ENCODE results near the gene ESAM.

ESAM gene

GRCh38 chr11:124743050-124743449 is 19.0 kb downstream of the ESAM start:
- DNase-seq, result peak in 14 of 42 donors; percentile 31 to 84 (median 58)
- intact Hi-C loops (cut with DNase I), result no loop called here

- DNase-seq, result no peak
- intact Hi-C loops (cut with DNase I), result no loop called here
Observed at GRCh38 chr11:124742555-124742954, 19.5 kb downstream of the ESAM start.

- intact Hi-C loops (cut with DNase I), result no loop called here
- peak in 15 of 42 donors; percentile 29 to 74 (median 53) for DNase-seq
Observed at GRCh38 chr11:124740277-124740882, 21.7 kb downstream of the ESAM start.

GRCh38 chr11:124739479-124740276 is 22.4 kb downstream of the ESAM start, which contains the start of gene NRGN:
Gene NRGN (plus strand): TSS chr11:124739942. CDS start chr11:124740085, 143 bp downstream.
- intact Hi-C loops (cut with DNase I), result no loop called here
- peak; percentile 69 to 96 (median 89) for DNase-seq

- DNase-seq, result peak in 2 of 42 donors; percentile 9 to 23
- intact Hi-C loops (cut with DNase I), result no loop called here
Observed at GRCh38 chr11:124738713-124739478, 23.2 kb downstream of the ESAM start.

GRCh38 chr11:124737638-124738305 is 24.3 kb downstream of the ESAM start:
- peak in 5 of 42 donors; percentile 5 to 72 (median 39) for DNase-seq
- intact Hi-C loops (cut with DNase I), result no loop called here

GRCh38 chr11:124736736-124737135 is 25.4 kb downstream of the ESAM start:
- intact Hi-C loops (cut with DNase I), result no loop called here
- DNase-seq, result peak in 2 of 42 donors; percentile 2 to 25

- intact Hi-C loops (cut with DNase I), result no loop called here
- DNase-seq, result no peak
Observed at GRCh38 chr11:124732230-124732629, 29.9 kb downstream of the ESAM start.

GRCh38 chr11:124729571-124729970 is 32.5 kb downstream of the ESAM start:
- no peak for DNase-seq
- intact Hi-C loops (cut with DNase I), result no loop called here

GRCh38 chr11:124728134-124728533 is 34.0 kb downstream of the ESAM start:
- intact Hi-C loops (cut with DNase I), result no loop called here
- no peak for DNase-seq

- no peak for DNase-seq
- intact Hi-C loops (cut with DNase I), result no loop called here
Observed at GRCh38 chr11:124727474-124727873, 34.6 kb downstream of the ESAM start.

GRCh38 chr11:124725719-124726105 is 36.4 kb downstream of the ESAM start:
- DNase-seq, result no peak
- intact Hi-C loops (cut with DNase I), result no loop called here

- intact Hi-C loops (cut with DNase I), result no loop called here
- DNase-seq, result peak in 39 of 42 donors; percentile 36 to 89 (median 71)
Observed at GRCh38 chr11:124724979-124725718, 36.9 kb downstream of the ESAM start.

- no peak for DNase-seq
- intact Hi-C loops (cut with DNase I), result no loop called here
Observed at GRCh38 chr11:124722176-124722575, 39.9 kb downstream of the ESAM start.

GRCh38 chr11:124719534-124719933 is 42.6 kb downstream of the ESAM start:
- intact Hi-C loops (cut with DNase I), result no loop called here
- no peak for DNase-seq

- DNase-seq, result peak in 1 of 42 donors; percentile 24
- intact Hi-C loops (cut with DNase I), result no loop called here
Observed at GRCh38 chr11:124718801-124719200, 43.3 kb downstream of the ESAM start.

- intact Hi-C loops (cut with DNase I), result no loop called here
- peak in 10 of 42 donors; percentile 26 to 60 (median 39) for DNase-seq
Observed at GRCh38 chr11:124717786-124718651, 44.1 kb downstream of the ESAM start.

- intact Hi-C loops (cut with DNase I), result no loop called here
- no peak for DNase-seq
Observed at GRCh38 chr11:124717421-124717785, 44.7 kb downstream of the ESAM start.

Measured in head of caudate nucleus (tissue), 42 donors.